GM18870 (cell line): Measurements from ENCODE around the gene NBPF9.
"Not testable (repeated sequence)": the region's sequence is repeated elsewhere in the genome, so short reads cannot be mapped to it uniquely, and the experiment has no call there.

Experiments used
- ATAC-seq: cut with Tn5 transposase; IDR thresholded peaks from one replicate; pipeline ENCODE4 v1.9.1; 2021; ENCODE audit warnings: moderate library complexity; ENCODE audit not compliant: unreplicated experiment

The NBPF9 gene

DNA sequence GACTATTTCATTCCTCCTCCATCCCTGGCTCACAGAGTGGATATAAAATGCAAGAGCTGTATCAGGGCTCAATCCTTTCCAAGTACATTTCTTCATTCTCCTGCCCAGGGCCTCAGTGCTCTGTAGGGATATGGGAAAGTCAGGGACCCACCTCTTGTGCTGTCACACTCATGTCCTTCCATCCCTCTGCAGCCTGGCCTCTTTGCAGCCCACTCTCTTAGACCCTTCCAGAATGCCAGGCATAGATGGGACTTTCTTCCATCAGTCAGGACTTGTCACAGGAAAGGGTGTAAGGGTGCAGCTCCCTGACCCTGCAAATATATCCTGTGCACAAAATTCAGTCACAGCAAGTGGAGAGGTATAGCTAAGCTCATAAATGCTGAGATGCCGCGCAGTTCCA lies 86.7 kb downstream of the NBPF9 start:
- ATAC-seq = not testable (repeated sequence)

- not testable (repeated sequence) for ATAC-seq
These were observed 87.8 kb downstream of the NBPF9 start for GRCh38 chr1:149015522-149015921.

- not testable (repeated sequence) for ATAC-seq
These were observed 89.8 kb downstream of the NBPF9 start for GRCh38 chr1:149013513-149013912.

GRCh38 chr1:149012599-149012998 lies 90.8 kb downstream of the NBPF9 start:
- not testable (repeated sequence) for ATAC-seq

DNA sequence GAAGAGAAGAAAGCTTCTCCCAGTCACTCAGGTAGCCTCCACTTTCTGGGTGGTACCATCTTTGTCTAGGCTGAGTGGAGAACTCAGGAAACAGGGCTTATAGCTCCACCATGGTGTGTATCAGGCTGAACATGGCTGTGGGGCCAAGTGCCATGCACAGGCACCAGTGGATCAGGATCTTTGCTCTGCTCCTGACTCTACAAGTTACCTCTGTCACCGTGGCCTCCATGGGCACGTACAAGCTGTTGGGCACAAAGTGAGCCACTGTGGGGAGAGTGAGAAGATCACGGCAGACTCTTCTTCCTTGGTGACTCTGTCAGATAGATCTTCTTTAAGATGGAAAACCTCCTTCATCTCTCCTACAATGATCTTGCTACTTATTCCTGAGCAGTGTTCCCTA lies 93.6 kb downstream of the NBPF9 start:
- not testable (repeated sequence) for ATAC-seq

- ATAC-seq = not testable (repeated sequence)
These were observed 94.6 kb downstream of the NBPF9 start for GRCh38 chr1:149008769-149009168.

GRCh38 chr1:149008326-149008725 lies 95.0 kb downstream of the NBPF9 start:
- ATAC-seq = not testable (repeated sequence)
